ENCODE measurements around the gene GYS2.
"Not testable (repeated sequence)": the region's sequence is repeated elsewhere in the genome, so short reads cannot be mapped to it uniquely, and the experiment has no call there.

GYS2 gene

DNA sequence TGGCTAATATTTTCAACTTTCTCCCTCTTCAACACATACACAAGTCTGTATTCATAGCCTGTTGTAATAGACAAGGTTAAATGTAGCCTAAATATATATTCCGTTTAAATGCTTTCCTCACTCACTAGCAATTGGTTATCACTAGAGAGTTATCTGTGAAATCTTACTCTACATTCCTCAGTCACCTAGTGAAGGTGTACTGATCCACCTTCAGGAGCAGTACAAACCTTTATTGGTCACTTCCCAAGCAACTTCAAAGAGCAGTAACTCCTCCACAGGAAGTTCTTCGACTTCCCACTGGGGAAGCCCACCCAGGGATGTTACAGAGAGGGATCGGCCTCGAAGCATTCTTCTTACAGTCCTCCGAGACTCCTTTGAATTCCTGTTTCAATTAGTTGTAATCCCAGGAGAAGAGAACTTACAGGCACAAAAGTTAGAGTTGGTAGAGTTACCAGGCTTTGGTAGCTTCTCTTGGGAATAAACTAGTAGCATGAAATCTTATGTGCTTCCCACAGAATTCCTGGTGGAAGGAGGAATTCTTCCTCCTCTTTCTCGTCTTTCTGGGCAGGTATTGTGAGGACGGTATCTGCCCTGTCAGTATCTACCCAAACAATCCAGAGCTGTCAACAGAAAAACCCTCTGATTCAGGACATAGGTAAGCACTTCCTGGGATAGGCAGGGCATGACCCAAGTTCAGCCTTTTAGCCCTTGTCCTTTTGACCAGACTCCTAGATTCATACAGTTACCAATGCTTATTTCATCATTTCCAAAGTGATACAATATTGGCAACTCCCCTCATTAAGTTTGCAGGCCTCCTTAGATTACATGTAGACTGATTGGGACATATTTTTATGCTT, at the start of gene GYS2:
GYS2 (minus strand) TSS at position 603 of the 857 bp plus-strand sequence; CDS start at position 348, 255 bp downstream.
- H3K4me3 ChIP-seq (ENCODE audit: low read depth, low read length), result no peak within 1 kb of the TSS

DNA sequence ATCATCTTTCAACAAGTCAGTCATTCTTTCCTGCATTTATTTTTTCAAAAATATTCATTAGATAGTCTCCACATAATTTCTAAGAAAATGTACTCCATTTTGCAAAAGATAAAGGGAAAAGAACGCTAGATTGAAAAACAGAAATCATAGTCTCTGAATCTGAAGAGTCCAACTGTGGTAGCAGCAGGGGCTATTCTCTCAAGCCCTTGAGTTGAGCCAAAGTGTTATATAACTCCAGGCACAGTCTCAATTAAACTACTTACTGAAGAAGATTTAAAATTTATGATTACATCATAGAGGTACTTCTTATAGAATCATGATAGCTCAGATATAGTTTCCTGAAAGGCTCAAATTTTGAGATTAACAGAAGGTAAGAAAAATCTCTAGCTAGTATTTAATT, 47.2 kb upstream of the GYS2 start:
- H3K4me3 ChIP-seq (ENCODE audit: low read depth, low read length), result no peak overlapping the region

DNA sequence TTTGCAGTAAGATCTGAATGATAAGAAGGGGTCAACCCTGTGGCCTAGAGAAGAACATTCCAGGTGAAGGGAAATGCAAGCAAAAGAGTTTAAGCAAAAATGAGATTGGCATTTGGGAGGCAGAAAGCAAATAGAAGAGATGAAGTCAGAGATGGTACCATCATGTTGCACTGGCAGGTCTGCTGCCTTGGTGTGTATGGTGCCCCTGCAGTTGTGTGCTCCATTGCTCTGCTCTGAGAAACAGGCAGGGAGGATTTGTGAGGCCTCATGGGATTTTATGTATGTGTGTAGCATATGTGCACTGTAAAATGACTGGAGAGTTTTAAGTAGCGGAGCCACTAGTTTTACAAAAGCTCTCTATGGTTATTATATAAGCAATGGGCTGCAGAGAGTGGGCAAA, 46.4 kb upstream of the GYS2 start:
- H3K4me3 ChIP-seq (ENCODE audit: low read depth, low read length), result no peak overlapping the region

DNA sequence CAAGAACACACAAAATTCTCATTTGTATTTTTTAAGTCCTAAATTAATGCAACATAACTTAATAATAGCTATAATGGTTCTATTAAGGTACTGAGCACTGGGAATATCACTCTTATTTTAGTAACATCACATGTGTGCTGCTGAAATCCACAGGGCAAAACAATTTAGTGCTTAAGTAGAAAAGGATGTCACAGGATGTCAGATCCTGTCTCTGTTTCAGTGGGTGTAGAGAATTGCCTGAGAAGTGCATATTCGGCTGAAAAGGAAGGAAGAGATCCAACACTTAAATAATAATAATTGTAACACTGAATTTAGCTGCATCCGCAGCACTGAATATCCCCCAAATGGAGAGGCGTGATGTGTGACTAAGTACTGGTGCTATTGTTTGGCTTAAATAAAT, 44.4 kb upstream of the GYS2 start:
- no peak overlapping the region for H3K4me3 ChIP-seq (ENCODE audit: low read depth, low read length)

DNA sequence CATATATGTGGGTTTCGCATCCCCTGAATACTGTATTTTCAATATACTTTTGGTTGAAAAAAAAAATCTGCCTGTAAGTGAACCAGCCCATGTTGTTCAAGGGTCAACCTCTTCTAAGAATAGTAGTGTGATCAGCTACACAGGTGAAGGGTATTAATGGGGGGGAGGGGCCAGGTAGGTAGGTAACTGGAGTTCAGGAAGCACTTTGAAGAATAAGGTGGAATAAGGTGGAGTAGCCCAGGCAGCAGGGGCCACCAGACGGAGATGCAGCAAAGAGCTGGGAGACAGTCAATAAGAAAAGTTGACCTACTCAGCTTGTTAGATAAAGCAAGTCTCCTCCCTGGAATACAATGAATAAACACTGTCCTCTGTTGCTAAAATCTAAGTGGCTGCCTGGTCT, 43.7 kb upstream of the GYS2 start:
- no peak overlapping the region for H3K4me3 ChIP-seq (ENCODE audit: low read depth, low read length)

DNA sequence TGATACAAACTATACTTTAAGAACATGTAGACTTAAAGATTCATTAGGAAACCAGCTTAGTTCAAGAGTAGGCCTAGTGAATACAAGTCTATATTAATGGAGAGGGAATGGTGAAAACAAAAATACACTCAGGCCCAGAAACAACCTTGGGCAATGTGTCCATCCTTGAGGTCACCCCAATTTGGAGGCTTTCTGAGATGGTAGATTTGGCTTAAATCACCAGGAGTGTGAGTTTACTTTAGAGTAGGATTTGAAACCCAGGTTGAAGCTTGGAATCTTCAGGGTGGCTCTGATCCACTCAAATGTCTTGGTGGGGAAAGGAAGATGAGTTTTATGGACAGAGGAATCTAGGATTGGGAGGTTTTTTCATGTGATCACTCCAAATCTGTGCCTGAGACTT, 42.5 kb upstream of the GYS2 start:
- H3K4me3 ChIP-seq (ENCODE audit: low read depth, low read length), result no peak overlapping the region

DNA sequence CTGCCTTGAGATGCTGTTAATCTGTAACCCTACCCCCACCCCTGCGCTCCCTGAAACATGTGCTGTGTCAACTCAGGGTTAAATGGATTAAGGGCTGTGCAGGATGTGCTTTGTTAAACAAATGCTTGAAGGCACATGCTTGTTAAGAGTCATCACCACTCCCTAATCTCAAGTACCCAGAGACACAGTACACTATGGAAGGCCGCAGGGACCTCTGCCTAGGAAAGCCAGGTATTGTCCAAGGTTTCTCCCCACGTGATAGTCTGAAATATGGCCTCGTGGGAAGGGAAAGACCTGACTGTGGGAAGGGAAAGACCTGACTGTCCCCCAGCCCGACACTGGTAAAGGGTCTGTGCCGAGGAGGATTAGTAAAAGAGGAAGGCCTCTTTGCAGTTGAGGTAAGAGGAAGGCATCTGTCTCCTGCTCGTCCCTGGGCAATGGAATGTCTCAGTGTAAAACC, 40.4 kb upstream of the GYS2 start:
- not testable (repeated sequence) for H3K4me3 ChIP-seq (ENCODE audit: low read depth, low read length)

DNA sequence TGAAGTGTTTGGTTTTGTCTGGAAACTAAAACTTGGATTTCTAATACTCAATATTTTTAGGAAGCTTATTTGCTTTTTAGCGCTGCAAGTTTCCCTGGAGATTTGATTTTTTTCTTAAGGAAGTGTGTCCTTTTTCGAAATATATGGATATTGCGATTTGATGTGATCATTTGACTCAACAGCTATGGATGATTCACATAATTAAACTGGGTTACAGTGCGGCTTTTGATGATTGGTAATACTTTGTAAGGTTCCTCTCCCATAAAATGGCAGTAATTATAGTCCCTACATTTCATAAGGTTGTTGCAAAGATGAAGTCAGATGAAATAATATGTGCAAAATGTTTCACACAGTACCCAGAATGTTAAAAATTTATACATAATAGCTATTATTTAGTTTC, 39.9 kb upstream of the GYS2 start:
- H3K4me3 ChIP-seq (ENCODE audit: low read depth, low read length), result no peak overlapping the region

DNA sequence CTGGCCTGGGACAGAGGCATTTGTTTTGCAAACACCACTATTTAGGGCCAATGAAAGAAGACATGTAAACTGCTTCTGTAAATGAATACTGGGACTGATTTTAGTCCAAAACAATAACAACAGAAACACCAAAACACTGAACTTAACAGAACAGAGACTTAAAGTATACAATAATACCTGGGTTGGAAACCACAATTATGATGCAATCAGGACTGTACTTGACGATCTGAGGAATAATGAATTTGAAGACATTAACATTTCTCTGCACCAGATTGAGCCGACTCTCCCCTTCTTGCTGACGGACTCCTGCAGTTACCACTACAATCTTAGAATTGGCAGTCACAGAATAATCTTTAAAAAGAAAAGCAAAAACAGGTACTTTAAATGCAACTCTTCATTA, 39.1 kb upstream of the GYS2 start:
- no peak overlapping the region for H3K4me3 ChIP-seq (ENCODE audit: low read depth, low read length)

DNA sequence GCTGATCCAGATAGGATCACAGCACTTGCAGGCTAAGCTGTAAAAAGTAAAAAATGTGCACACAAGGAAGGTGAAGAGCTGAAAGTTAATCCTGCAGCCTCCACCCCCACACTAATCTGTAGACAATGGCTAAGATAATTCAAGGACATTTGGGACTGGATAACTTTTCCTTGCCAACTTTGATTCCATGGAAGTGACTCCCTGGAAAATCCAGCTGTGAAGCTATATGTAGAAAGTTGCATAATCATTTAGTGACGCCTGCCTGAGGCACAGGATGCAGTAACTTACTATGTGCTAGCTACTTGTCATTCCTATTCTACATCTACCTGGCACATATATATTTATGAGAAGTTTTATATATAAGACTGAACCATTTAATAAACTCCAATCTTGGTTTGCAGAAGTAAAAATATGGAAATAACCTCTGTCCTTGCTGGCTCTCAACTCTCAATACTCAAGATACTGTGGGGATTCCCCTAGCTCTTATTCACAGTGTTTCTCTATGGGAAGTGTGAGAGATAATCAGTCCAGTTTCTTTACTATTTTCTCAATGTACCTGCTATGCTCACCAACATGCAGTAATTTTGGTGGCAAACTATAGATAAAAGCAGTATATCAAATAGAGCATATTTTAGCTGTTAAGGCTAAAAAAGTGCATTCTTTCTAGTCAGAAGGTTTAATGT, 38.2 kb upstream of the GYS2 start:
- H3K4me3 ChIP-seq (ENCODE audit: low read depth, low read length), result no peak overlapping the region

DNA sequence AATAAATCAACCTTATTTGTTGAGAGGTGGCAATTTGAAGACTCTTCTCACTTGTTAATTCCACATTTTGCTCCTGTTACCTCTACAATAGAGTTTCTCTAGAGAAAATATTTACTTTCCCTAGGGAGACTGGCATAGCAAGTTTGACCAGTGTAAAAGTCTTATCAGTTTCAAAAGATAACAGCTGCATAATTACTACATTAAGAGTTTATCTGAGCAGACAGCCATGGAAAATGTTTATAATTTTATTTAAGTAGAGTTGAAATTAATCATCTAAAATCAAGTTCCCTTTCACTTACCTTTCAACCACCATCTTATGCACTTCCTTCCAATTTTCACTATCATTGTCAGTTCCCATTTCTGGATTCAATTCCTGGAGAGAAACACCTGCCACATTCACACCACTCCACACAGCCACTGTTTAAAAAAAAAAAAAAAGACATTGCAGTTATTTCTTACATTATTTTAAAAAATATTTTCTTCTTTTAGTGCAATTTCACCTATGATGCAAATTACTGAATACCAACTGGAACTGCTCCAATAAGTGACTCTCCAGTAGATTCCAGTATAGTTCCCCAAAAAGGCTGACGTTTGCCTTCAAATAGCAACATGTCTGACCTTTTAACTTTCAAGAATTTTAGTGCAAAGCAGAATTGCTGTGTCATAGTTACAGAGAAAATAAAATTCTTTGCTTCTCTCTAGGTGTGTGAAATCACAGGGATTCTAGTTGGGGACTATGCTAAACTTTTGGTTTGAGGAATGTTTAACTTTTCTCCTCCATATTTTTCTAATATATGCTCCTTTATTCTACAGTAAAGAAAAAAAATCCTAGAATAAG, 33.6 kb upstream of the GYS2 start:
- H3K4me3 ChIP-seq (ENCODE audit: low read depth, low read length), result no peak overlapping the region

DNA sequence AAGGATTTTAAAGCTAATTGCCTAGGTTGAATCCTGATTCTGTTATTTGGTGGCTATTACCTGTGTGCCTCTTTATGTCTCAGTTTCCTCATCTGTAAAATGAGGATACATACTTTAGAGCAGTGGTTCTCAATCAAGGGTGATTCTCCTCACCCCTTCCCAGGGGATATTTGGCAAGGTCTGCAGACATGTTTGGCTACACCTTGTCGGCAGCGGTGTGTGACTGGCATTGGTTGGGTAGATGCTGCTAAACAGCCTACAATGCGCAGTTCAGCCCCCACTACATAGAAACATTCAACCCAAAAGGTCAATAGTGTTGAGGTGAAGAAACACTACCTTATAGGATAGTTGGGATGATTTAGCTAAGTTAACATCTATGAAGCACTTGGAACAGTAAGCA, 29.6 kb upstream of the GYS2 start:
- H3K4me3 ChIP-seq (ENCODE audit: low read depth, low read length), result no peak overlapping the region

DNA sequence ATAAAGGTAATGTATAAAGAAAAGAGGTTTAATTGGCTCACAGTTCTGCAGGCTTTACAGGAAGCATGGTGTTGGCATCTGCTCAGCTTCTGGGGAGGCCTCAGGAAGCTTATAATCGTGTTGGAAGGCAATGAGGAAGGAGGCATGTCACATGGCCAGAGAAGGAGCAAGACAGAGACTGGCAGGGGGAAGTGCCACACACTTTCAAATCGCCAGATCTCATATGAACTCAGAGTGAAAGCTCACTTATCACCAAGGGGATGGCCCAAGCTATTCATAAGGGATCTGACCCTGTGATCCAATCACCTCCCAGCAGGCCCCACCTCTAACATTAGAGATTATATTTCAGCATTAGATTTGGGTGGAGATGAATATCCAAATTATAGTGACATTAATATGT, 26.7 kb upstream of the GYS2 start:
- no peak overlapping the region for H3K4me3 ChIP-seq (ENCODE audit: low read depth, low read length)

DNA sequence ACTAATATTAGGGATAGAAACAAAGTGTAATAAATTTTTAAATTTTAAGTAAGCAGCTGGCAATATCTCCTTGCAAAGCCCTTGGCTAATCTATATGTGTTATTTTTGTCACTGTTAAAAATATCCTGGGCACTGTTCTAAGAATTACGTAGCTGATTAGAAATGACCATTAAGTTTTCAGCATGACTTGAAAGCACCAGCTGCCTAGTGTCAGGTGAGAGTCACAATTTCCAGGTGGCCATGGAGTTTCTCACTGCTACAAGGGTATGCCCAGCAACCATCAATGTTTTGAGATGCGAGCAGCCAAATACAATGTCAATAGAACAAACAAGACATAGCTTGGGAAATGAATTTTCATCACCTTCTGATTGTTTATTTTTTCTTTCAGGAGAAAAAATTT, 23.3 kb upstream of the GYS2 start:
- H3K4me3 ChIP-seq (ENCODE audit: low read depth, low read length), result no peak overlapping the region

DNA sequence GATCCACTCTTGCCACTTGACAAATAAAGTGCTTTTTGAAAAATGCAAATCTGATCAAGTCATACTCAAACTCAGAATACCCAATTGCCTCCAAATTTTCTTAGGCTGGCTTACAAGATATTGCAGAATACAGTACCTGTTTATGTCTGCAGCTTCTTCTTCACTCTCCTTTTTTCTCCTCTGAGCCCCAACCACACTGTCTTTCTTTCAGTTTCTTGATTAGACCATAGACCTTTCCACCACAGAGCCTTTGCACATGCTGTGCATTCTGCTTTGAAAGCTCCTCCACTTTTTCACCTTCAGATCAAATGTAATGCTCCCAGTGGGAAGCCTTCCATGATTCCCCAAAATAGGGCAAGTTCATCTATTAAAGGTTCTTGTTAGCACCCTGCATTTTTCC, 13.9 kb upstream of the GYS2 start:
- H3K4me3 ChIP-seq (ENCODE audit: low read depth, low read length), result no peak overlapping the region

DNA sequence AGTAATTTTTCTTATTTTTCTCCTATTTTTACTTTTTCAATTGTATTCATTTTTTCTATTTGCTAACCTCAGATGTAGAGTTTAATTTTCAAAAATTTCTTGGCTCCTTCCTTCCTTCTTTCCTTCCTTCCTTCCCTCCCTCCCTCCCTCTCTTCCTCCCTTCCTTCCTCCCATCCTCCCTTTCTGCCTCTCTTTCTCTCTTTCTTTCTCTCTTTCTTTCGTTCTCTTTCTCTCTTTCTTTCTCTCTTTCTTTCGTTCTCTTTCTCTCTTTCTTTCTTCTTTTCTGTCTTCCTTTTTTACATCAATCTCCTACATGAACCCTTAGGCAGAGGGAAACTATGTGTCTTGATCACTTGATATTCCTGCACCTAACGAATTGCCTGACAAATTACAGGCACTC, 12.4 kb upstream of the GYS2 start:
- no peak overlapping the region for H3K4me3 ChIP-seq (ENCODE audit: low read depth, low read length)

DNA sequence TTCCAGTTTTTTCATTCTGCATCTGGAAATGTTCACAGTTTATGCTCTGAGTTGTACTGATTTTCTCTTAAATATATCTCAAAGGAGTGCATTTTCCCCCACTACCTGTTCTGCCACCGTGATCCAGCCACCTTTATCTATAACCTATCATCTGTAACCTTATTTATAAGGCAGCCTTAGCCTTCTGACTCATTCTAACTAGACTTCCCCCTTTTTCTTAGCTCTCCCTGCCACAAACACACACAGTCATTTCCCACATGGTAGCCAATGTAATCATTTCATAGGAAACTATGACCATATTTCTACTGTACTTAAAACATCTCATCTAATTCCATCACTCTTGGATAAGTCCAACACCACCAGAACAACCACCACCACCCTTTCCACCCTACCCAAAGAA, 10.8 kb upstream of the GYS2 start:
- H3K4me3 ChIP-seq (ENCODE audit: low read depth, low read length), result no peak overlapping the region

DNA sequence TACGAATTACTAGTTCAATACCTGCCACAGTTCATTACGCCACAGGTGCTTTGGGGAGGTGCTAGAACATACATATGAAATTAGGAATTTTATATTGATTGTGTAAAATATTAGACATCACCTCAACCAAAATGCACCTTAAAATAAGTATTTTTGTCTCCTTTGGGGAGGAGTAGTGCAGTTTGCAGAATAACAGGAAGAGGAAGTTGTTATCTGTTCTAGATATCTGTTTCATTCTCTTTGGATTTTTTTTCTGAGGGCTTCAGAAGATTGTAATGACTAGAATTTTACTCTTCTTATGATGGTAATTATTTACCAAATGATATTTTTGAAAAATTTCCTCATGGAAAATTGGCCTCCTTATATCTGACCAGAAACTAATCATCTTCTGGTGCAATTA, 9.9 kb upstream of the GYS2 start:
- no peak overlapping the region for H3K4me3 ChIP-seq (ENCODE audit: low read depth, low read length)

DNA sequence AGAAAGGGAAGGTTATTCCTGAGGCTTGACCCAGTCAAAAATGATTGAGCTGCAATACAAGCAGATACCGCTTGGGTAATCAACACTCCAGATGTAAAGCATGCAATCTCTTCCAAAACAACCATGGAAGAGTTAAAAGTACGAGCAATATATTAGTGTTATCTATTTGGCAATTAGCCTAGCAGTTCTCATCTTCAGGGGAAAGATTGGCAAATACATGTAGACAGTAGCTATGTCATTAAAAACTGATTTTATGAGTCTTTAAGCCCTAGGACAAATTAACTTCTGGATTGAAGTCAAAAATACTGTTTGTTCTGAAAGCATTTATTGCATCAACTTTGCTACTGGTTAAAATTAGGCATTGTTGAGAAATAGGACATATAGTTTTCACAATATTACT, 9.3 kb upstream of the GYS2 start:
- H3K4me3 ChIP-seq (ENCODE audit: low read depth, low read length), result no peak overlapping the region

DNA sequence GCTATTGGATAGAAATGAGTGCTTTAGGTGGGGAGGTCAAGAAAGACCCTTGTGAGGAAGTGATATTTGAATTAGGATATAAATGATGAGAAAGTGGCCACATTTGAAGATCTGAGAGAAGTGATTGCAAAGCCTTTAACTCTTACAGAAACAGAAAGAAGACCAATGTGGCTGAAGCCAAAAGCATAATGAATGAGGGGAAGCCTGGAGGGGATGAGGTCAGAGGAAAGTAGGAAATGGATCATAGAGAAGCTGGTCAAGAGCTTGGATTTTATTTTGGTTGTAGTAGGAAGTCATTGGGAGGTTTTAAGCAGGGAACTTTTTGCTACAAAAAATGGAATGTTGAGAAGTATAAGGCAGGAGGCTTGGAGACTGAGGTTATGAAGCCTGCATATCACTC, 3.5 kb upstream of the GYS2 start:
- no peak overlapping the region for H3K4me3 ChIP-seq (ENCODE audit: low read depth, low read length)

DNA sequence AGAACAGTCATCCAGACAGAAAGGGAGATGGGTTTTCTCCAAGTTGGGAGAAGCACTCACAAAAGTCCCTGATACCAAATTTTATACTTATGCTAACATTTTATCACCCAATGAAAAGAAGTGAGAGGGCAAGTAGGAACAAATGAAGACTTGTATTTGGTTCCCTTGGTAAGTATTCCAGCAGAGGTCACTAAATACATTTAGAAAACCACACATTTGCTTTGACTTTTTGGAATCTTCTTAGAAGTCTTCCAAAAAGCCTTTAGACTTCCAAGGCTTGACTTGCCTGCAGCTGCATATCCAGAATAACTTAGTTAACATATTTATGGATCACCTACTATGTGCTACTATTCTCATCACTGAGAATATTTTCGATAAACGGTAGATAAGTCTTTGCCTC, 3.1 kb upstream of the GYS2 start:
- H3K4me3 ChIP-seq (ENCODE audit: low read depth, low read length), result no peak overlapping the region

DNA sequence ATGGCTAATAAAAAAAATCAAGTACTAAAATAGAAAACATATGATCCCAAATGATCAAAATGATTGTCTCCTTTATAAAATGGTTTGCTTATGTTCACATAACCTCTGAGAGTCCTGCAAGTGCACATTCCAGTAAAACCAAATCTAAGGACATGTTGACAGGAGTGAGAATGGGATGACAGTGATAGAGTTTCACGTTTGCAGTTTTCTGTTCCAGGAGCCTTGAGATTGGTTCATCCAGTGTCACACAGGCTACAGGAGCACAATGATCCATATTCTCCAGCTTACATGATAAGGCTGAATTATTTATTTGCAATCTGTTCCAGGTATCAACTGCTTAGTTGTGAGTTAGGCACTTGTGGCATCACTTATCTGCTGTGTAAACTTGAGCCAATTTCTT, 1.5 kb upstream of the GYS2 start:
- no peak overlapping the region for H3K4me3 ChIP-seq (ENCODE audit: low read depth, low read length)
